AG04450 (cell line): Measurements from ENCODE around the gene CCSER2. TPM values are rescaled to one million over a fixed set of nuclear protein-coding genes. Genes with fewer than 3 reads are reported as not detected.

Experiments
- CTCF ChIA-PET: fragments of 300-600, 350-600 bp; formaldehyde crosslinking; extraction: SDS; loops from one replicate; lab custom pipeline; 2022; ENCODE audit warnings: antibody characterized with exemption, inconsistent platforms; lab: Charles Lee
- POLR2A ChIA-PET: fragments of 350-600 bp; formaldehyde crosslinking; extraction: SDS; loops from one replicate; lab custom pipeline; 2021; ENCODE audit warnings: antibody characterized with exemption, inconsistent platforms; lab: Yijun Ruan, JAX
- DNase-seq: peaks from one replicate; pipeline ENCODE4 v3.0.0-alpha.2; 2011; ENCODE audit warnings: low read depth, low spot score
- H3K27ac ChIP-seq: one replicate; pipeline ENCODE4 v1.5.1; 2012; ENCODE audit warnings: low read depth, low read length, control low read depth
- H3K27me3 ChIP-seq: one replicate; pipeline ENCODE4 v1.6.0; 2012; ENCODE audit warnings: low read length; ENCODE audit not compliant: control insufficient read depth, insufficient read depth
- H3K4me3 ChIP-seq: 2 replicates; pipeline ENCODE4 v1.5.1; 2011; ENCODE audit warnings: mild to moderate bottlenecking, low read depth, low read length, control low read depth
- H3K9me3 ChIP-seq: 2 replicates; pipeline ENCODE4 v1.5.1; 2012; ENCODE audit warnings: low read length; ENCODE audit not compliant: control insufficient read depth, insufficient read depth
- CTCF ChIP-seq: IDR thresholded peaks from 2 replicates; pipeline ENCODE4 v1.5.1; 2011; ENCODE audit warnings: low read depth, low read length, control low read depth, inconsistent platforms
- polyA plus RNA-seq: library from polyadenylated mRNA; depleted of rRNA; stranded (reverse); fragments of >200 nt; gene quantifications from 2 replicates; pipeline ENCODE4 v1.2.3, GENCODE V29; 2011

The CCSER2 gene
- polyA plus RNA-seq, 1 experiment = 51.0 TPM

DNA sequence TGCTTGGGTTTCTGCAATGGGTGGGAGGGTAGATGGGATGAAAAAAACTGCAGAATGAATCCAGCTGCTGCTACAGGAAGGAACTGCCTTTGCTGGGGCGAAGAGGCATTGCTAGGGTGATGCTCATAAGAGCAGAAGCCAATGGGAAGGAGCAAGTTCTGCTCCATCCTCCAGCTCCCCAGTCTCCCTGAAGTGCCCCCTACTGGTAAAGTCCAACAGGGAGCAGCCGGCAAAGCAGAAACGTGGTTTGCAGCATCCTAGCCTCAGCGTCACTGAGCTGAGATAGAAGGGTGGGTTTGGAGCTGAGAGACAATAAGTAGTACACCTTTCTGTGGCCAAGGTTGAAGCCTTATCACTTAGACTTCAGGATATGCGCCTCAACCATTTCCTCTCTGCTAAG is 220.5 kb downstream of the CCSER2 start:
- POLR2A ChIA-PET = no interaction called here
- CTCF ChIA-PET = interaction anchor here (2.6 to 5.9 kb wide), 2 partner anchors 8 to 11 kb away, joined by 18 to 33 read pairs; no protein-coding TSS in a partner anchor
- no peaks in the 10 kb centered on the region for H3K9me3 ChIP-seq
- no peak; the same call in 1 of the 2 replicates for TF ChIP-seq CTCF
- no peak for DNase-seq
- H3K27me3 ChIP-seq = peaks cover 8% of the 10 kb centered on the region
- no peak overlapping the region for H3K27ac ChIP-seq
- no peak overlapping the region for H3K4me3 ChIP-seq

GRCh38 chr10:84549368-84550165 is 221.2 kb downstream of the CCSER2 start:
- TF ChIP-seq CTCF = no peak
- DNase-seq = no peak
- CTCF ChIA-PET = interaction anchor here (0.7 to 5.9 kb wide), 3 partner anchors 9 to 293 kb away, joined by 4 to 33 read pairs (median 18); no protein-coding TSS in a partner anchor
- Histone ChIP-seq H3K9me3 (no peaks in the 10 kb centered on the region), H3K27ac (no peak overlapping the region), H3K4me3 (no peak overlapping the region), H3K27me3 (peaks cover 8% of the 10 kb centered on the region)
- POLR2A ChIA-PET = no interaction called here

DNA sequence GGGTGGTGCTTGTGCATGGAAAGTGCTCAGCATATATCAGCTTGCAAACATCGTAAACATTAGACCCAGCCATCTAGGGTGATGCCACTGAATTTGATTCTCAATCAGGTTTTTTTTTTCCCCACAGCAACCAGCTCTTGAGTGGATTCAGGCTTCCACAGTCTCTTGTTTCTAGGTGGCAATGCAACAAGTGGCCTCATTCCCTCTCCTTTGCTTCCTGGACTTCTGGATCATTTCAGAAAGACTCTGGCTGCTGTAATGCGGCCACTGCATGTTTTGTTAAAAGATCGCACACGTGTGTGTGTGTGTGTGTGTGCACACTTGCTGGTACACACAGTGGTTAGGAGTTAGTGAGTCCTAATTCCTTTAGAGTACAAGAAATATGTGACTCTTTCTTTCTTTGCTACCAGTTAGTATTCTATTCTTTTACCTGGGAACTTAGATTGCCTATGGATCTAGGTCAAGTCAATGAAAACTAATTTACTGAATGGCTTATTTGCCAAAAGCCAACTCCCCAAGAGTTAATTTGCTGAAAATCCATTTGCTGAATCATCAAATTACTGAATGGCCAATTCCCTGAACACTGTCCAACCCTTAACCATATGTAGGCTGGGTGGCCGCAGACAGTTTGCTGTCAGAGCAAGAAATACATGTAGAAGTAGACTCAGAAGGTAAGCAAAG is 222.5 kb downstream of the CCSER2 start:
- no peak overlapping the region for H3K27ac ChIP-seq
- ChIA-PET CTCF (interaction anchor here (1.0 to 5.9 kb wide), 4 partner anchors 10 to 294 kb away, joined by 3 to 33 read pairs (median 11); no protein-coding TSS in a partner anchor), POLR2A (no interaction called here)
- no peak for DNase-seq
- no peak overlapping the region for H3K4me3 ChIP-seq
- H3K27me3 ChIP-seq = peaks cover 6% of the 10 kb centered on the region
- no peak for TF ChIP-seq CTCF
- H3K9me3 ChIP-seq = no peaks in the 10 kb centered on the region

DNA sequence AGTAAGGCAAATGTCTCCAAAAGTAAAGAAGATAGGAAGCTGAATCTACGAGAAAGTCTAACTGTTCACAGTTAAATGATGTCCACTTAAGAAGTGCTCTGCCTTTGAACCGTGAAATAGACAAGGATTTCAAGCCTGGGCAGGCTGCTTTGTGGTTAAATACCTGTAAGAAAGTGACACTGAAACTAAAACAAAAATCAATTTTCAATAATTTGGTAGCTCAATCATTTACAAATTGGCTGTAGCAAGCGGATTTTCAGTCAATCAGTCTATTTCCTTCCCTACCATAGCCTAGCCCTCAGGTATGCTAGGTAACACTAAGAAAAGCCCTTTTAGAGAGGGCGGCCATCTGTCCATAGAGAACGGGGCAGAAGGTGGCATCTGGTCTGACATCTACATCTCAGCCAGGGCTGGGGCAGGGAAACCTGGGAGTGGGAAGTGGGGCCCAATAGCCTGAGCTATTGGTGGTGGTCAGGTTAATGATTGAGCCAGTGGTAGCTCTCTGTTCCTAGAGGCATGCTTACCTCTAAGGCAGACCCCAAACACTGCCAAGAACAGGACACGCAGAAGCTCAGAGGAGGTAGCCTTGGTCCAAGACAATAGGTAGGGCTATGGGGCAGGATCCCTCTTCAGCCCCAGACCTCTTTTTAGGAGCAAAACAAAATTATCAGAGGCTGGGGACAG is 223.2 kb downstream of the CCSER2 start:
- Histone ChIP-seq H3K9me3 (no peaks in the 10 kb centered on the region), H3K27ac (no peak overlapping the region), H3K4me3 (no peak overlapping the region), H3K27me3 (peaks cover 3% of the 10 kb centered on the region)
- DNase-seq = no peak
- CTCF ChIA-PET = interaction anchor here (1.0 to 5.9 kb wide), 3 partner anchors 11 to 295 kb away, joined by 3 to 33 read pairs (median 4); no protein-coding TSS in a partner anchor
- TF ChIP-seq CTCF = no peak
- POLR2A ChIA-PET = no interaction called here
